GDM1 (cell line): ENCODE measurements around the gene EXT2.

ENCODE experiments used
- DNase-seq: peaks from one replicate; lab custom pipeline; 2025; lab: John Stamatoyannopoulos, UW

The EXT2 gene

DNA sequence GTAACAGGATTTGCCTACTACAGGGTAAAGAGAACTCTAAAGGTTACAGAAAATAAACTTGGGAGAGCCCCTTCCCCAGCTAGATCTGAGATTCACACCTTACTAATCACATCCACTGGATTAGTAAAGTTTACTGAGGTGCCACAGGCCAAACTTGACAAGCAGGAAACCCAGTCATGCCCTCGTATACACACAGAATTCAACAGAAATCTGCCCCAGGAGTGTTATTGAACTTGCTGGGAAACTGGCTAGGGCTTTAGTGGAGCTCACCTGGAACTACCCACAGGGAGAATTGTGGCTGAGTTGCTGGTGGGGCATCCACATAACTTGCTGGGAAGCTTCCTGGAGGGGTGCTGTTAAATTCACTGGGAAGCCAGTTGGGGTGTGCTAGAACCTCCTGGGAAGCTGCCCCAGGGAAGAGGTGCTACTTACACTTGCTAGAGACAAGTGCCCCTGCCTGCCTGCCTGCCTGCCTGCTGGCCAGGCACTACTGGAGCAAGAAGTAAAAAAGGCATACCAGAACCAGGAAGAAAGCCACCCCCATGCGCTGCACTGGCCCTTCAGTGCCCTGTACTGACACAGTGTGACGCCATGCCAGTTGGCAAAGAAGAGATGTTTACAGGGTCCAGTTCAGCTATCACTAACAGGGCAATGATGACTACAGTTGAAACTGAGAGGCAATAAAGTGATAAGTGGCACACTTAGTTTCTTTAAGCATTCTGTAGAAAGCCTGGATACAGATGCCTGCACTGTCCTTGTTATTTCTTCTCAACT lies 108.0 kb downstream of the EXT2 start:
- no peak for DNase-seq

DNA sequence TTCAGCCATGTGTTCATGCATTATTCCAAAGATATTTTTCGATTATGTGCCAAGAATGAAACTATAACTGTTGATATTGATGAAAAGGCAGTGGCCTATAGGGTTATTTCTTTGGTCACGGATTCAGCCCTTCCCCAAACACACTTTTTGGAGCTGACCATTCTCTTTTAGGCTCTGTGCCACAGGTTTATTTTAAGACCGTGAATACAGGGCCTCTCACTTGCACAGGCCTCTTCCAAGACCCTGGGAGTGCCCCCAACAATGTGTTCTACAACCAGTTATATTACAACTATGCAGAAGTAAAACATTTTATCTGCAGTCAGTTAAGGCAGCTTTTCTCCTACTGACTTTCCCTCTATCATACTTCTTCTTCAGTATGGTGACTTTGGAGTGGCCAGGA lies 109.9 kb downstream of the EXT2 start:
- no peak for DNase-seq

DNA sequence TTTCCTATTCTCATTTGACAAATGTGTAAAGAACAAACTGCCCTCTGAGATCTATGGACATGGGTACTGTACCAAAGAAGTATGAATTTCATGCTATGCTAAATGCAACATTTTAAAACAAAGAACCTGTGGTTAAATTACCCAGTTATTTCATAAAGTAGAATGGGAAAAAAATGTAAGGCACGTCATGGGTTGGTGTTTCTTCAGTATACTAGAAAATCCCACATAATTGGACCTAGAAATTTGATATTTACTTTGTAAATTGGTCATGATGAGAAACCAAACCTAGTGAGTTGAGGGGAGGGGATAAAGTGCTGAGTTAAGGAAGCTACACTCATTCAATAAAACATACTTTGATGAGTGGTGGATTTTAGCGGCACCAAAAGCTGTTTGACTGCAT lies 110.4 kb downstream of the EXT2 start:
- no peak for DNase-seq

DNA sequence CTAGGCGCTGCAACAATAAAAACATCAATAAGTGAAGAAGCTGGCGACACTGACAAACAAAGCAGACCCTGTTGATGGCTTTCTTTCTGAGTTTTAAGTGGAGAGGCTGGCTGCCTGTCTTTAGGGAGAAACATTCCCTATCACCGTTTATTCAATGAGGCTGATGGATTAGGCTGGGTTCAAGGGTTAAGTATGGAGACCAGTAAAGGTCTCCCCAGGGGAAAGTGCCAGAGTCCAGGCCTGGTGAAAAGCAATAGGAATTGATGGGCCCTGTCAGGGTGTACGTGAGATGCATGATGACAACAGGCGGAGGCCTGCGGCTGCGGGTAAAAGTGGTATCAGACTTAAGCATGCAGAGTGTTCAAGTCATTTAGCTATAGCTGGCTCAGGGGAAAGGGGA lies 111.8 kb downstream of the EXT2 start:
- DNase-seq, result no peak

DNA sequence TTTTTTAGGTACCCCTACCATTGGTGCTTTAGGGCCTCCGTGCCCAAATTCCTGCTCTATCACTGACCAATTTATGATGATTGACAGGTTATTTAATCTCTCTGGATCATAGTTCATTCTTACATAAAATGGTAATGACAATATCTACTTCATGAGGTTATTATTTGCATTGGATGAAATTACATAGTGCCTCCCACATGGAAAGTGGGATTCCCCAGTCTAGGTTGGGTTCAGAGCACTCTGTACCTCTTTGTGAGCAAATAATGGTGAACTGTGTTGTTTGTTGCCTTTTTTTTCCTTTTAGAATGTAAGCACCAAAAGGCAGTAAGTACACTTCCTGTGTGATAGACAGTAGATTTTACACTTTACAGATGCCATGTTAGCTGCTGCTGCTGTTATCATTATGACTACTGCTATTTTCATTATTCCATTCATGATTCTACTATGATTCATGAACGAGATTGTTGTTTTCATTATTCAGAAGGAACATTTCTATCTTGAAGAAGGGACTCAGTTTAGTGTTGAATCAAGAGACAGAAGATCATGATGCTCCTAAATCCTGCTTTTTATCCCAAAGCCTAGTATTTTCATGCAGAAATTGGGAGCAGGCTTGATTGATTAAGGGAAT lies 113.6 kb downstream of the EXT2 start:
- DNase-seq, result no peak

DNA sequence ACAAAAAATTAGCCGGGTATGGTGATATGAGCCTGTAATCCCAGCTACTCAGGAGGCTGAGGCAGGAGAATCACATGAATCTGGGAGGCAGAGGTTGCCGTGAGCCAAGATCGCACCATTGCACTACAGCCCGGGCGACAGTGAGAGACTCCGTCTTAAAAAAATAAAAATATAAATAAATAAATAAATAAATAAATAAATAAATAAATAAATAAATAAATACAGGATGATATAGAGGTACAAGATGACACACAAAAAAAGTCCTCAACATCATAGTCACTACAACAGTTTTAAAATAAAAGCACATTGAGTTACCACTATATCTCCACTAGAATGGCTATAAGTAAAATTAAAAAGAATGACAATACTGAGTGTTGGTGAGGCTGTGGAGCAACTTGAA lies 116.7 kb downstream of the EXT2 start:
- DNase-seq, result no peak

DNA sequence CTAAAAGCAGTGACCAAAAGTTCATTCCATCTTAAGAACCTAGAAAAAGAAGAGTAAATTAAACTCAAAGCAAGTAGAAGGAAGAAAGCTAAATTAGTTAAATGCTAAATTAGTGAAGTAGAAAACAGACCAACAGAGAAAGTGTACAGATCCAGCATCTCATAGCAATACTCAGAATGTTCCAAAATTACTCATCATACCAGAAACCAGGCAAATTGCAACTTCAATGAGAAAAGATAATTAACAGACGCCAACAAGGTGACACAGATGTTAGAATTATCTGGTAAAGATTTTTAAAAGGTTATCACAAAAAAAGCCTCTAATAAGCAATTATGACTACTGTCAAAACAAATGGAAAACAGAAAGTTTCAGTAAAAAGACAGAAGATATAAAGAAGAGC lies 117.7 kb downstream of the EXT2 start:
- no peak for DNase-seq

DNA sequence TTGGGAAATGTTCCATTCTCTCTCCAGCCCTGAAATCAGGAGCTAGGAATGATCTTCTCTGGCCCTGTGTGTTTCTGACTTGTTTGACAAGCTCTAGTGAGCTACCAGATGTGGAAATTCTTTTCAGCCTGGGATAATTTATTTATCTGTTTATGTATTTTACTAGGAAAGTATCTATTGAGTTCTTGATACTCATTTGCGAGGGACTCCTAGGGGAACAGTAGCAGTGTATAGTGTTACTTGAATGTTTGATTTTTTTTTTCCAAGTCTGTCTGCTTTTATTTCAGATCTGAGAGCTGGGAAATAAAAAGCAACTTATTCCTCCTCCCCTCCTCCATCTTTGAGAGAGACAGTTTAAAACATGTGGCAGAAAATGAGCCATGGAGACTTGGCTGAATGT lies 122.0 kb downstream of the EXT2 start:
- DNase-seq, result no peak

DNA sequence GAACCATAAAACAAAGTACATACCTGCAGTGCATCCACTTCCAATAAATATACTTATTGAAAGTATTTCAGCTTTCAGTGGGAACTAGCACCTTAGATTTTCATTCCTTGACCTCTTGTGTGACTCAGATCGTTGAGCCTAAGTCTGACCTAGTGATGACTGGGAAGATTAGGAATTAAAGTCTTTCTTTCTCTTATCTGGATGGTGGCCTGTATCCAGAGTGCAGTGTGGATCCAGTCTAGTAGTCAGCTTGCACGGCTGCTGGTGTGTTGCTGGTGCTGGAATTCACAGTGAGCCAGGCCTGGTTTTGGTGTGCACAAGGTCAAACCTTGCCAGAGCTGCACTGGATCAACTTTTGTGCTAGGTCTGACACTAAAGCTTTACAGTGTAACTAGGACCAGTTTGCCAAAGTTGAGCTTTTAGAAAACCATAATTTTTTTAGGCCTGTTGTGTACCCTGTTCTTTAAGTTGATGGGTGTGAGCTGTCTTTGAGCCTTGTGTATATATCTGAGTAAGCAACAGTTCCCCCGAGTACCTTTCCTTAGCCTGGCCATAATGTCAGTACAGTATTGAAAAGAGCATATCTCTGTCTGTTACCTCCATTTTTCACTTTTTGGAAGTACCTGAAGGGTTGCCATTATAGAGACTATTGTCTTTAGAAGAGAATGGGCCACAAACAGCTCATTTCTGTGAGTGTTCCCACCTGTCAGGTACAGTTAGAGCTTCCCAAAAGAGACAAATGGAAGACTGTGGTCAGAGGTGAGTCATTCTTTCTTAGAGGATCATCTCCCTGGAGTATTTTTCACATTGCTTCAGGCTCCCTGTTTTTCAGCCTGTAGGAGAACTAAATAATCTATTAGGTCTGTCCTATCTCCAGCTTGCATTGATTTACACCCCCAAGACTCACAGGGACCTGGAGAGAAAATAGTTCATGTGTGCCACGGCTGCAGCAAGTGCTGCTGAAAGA lies 124.6 kb downstream of the EXT2 start:
- no peak for DNase-seq

DNA sequence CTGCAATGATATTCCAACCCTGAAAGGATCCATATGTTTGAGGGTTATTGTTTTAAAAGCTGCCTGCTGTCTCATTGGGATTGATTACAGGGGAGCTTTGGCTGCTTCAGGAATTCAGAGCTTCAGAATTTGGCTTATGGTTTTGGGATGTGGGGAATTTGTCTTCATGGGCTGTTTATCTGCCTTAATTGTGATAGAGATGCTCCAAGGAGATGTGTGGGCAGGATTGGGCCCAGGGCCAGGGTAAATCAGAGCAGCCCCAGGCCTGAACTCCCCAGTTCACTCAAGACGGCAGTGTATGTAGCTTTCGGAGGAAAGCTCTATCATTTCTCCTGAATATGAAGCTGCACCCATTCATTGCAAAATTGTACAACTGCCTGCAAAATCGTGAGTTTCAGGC lies 126.0 kb downstream of the EXT2 start:
- DNase-seq, result no peak

DNA sequence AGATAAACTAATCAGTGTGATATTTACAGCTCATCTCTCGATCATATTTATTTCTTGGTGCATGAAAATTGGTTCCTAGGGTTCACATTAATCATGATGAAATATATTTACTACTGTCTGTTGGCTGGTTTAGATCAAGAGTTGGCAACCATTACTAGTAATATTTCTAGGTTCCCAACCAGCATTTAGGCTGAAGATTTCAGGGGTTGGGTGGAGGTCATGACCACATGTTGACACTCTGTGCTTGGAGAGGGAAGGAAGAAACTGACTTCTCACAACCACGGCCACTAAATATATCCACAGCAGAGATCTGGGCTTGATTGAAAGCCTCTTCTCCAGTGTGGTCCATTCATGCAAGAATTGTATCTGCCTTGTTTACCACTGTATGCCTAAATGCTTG lies 126.5 kb downstream of the EXT2 start:
- DNase-seq, result no peak

DNA sequence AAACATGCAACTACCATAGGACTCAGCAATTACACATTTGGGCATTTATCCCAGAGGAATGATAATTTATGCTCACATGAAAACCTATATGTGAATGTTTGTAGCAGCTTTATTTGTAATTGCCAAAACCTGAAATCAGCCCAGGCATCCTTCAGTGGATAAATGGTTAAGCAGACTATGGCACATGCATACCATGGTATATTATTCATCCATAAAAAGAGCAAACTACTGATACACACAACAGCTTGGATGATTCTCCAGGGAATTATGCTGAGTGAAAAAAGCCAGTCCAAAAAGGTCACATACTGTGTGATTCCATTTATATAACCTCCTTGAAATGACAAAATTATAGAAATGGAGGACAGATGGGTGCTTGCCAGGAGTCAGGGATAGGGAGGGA lies 127.8 kb downstream of the EXT2 start:
- no peak for DNase-seq

DNA sequence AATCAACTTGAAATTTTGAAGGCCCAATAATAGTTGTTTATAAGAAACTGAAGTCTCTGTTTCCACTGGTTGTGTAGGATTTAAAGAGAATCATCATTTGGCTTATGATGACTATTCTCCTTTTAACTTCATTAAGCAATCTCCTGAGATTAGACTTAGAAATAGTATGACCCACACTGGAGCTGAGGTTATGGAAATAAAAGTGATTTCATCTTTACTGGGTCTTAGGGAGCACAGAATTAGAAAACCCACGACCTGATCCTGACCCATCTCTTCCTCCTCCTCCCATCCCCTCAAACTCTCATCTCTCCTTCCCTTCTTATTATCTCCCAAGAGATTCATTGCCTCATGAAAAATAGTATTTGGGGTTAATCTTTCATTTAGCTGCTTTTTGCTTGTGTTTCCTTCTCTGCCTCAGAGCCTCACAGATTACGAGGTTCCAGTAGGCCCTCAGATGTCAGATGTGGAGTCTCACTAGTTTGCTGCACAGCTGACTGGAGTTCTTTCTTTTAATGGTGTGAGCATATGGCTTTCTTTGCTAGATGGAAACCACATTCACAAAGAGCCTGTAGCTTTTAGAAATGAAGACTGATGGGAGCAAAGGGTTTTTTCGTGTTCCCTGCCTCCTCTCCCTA lies 129.5 kb downstream of the EXT2 start:
- DNase-seq, result no peak

DNA sequence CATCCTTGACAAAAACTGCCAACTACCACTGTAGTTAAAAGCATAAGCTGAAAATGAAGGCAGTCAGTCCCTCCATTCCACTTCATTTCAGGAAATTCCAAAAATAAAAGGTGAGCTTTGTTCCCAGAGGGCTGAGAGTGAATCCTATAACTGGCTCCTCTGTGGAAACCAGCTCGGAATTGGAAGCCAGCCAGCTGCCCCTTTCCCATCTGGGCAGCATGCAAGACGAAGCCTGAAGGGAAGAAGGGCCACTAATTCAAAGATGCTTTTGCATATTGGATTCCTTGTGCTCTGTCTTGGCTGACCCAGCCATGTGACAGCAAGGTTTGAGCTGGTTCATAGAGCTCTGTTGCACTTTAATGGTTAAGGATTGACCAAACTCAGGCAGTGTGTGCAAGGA lies 131.0 kb downstream of the EXT2 start:
- DNase-seq, result no peak

DNA sequence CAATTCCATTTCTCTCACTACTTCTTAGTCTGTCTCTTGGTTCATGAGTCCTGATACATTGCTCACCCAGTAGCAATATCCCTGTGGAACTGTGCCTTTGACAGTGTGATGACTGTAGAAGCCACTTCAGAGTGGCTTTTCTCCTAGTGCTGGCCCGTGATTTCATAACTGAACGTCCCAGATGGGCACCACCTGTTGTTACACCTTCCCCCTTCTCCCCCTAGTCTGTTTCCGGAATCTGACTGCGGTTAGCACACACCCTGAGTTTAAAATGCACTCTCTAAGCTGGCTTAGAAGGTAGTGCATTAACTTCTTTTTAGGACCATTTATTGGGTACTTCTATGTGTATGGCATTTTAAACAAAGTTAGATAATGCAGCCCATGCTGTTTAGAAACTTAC lies 131.5 kb downstream of the EXT2 start:
- no peak for DNase-seq

DNA sequence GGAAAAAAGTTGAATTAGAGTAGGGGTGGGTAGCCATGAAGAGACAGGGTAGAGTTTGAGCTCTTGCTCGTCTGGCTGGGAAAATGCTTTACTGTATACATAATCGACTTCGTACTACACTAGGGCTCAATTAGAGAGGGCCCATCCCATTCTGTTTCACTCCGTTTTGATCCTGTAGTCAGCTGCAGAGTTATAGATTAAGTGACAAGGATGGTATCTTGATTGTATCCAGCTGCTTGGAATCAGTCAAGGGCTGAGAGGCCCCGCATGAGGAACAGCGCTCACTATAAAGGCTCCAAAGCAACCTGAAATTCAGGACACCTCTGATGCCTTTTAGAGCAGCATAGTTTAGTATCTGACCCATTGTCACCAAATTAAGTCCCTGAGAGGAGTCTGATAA lies 132.9 kb downstream of the EXT2 start:
- no peak for DNase-seq

DNA sequence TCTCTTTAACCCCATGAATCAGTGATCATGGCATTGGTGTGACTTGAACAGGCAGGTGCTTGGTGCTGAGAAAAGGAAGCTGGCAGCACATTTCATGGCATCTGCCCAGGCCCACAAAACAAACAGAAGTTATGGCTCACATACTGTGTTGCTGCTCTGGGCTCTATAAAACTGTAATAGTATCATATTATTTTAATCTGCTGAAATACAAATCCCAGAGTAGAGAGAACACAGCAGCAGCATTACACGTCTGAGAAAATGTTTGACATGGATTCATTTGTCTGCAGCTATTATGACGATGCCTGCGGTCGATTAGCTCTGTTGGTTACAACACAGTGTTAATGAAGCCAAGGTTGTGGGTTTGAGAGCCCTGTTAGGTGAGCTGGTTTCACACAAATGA lies 133.6 kb downstream of the EXT2 start:
- no peak for DNase-seq

DNA sequence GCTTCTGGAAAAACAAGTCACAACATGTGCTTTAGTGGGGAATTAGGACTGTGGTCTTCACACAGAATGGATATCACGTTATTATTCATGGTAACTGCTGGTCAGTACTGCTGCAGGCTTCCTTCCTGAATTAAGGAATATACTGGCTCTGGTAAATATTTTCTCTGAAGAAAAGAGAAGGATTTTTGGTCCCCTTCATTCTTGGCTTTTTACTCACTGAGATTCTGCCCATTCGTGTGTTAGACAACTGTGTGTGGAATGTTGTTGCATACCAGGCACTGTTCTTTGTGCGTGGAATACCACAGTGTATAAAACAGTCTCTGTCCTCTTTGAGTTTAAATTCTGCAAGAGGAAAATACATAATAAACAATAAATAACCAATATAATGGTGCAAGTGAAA lies 134.1 kb downstream of the EXT2 start:
- no peak for DNase-seq

DNA sequence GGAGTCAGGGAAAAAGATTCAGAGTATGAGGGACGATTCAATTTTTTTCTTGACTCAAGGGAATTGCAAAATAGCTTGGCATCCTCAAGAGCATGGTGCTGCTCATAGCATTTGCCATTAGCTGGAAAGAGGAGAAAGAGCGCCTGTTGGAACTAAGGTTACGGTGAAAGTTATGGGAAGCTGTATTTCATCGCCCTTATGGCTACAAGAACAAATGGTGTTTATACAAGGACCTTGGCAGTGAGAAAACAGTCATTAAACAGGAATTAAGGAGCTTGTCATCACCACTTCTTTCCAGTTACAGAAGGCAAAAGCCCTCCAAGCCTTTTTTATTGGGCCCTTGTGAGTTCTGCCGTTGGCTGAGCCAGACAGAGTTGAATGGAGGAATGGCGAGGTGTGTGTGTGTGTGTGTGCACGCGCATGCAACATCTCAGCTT lies 140.3 kb downstream of the EXT2 start:
- no peak for DNase-seq

DNA sequence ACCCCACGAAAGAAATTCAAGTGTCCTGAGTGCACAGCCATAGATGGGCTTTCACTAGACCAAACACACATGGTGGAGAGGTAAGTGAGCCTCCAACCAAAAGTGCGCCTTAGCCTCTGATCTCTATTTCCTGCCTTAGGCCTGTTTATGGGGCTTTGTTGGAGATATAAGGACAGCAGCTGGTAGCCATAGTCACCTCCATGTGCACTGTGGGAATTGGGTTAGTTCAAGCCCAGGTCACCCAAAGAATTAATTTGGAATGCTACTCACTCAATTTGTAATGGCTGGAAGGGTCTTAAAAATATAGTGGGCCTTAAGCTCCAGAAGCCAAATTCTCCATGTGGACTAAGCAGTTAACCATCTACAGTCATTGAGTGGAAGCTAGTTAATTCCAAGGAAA lies 140.8 kb downstream of the EXT2 start:
- no peak for DNase-seq

DNA sequence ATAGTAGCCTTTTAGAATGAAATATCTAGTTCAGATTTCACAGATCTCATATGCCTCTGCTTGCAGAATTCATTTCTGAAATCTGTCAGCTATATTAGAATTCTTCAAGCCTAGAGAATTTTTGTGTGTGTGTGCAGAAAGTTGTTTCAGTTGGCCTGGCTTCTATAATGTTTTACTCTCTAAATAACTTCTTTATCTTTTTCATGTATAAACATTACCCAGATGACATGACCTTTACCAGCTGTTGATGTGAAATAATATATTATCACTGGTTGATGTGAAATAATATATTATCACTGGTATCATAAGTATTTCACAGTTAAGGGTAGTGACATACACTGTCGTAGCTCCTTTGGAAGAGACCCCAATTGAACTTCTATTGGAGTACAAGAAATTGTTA lies 141.7 kb downstream of the EXT2 start:
- DNase-seq, result no peak

DNA sequence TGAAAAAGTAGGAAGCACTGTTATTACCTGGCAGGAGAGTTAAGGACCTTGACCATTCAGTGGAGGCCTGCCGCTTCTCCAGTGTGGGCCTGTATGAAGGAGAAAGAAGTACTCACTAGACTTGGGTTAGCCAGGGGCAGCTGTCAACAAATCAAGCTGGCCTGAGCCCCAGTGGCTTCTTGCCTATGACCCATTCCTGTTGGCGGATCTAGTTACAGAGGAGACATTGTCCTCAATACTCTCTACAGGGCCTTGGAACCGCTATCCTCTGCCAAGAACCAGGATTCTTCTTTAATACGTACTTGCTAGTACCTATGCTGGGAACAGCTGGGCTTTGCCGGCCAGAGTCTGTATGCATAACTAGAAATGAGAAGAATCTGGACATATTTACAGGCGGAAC lies 146.4 kb downstream of the EXT2 start:
- DNase-seq, result no peak
